ENCODE measurements around the gene HIVEP3. TPM values are rescaled to one million over a fixed set of nuclear protein-coding genes. Genes with fewer than 3 reads are reported as not detected.

HIVEP3 gene
- total RNA-seq, 1 experiment from 2014 or later, result not detected

DNA sequence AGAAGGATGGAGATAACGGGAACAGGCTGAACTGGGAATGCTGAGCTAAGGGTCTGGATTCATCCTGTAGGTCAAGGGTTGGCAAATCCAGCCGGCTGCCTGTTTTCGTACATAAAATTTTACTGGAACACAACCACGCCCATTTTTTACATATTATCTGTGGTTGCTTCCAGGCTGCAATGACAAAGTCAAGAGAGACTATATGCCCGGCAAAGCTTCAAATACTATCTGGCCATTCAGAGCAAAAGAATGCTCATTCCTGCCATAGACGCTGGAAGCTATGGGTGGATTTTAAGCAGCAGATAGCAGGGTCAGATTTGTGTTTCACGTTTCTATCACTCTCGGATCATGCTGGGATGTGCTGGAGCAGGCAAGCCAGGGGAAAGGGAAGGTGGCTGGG is 296.3 kb downstream of the HIVEP3 start:
- no peak for DNase-seq
- Histone ChIP-seq H3K27me3 (no peaks in the 10 kb centered on the region), H3K36me3 (no peaks in the 10 kb centered on the region), H3K4me3 (no peak overlapping the region), H3K9me3 (no peaks in the 10 kb centered on the region)

DNA sequence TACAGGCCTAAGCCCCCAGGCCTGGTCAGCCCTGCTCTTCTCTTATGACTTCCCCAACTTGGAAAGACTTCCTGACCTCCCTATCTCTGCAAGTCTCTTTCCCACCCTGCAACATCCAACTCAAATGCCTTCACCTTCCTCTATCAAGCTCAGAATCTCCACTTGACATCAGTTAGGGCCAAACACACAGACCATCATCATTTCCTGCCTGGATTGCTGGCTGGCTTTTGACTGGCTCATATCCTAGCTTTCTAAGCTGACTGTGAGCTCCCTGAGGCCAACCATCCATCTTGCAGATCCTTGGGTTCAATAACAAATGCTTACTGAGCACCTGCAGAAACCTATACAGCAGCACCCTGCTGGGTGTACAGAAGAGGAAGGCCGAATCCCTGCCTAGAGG is 296.9 kb downstream of the HIVEP3 start:
- no peaks in the 10 kb centered on the region for H3K27me3 ChIP-seq
- H3K9me3 ChIP-seq, result no peaks in the 10 kb centered on the region
- no peak for DNase-seq
- no peak overlapping the region for H3K4me3 ChIP-seq
- H3K36me3 ChIP-seq, result no peaks in the 10 kb centered on the region

- Histone ChIP-seq H3K9me3 (no peaks in the 10 kb centered on the region), H3K36me3 (no peaks in the 10 kb centered on the region), H3K4me3 (no peak overlapping the region), H3K27me3 (no peaks in the 10 kb centered on the region)
- DNase-seq, result no peak
Observed at GRCh38 chr1:41621256-41621655, 297.5 kb downstream of the HIVEP3 start.

DNA sequence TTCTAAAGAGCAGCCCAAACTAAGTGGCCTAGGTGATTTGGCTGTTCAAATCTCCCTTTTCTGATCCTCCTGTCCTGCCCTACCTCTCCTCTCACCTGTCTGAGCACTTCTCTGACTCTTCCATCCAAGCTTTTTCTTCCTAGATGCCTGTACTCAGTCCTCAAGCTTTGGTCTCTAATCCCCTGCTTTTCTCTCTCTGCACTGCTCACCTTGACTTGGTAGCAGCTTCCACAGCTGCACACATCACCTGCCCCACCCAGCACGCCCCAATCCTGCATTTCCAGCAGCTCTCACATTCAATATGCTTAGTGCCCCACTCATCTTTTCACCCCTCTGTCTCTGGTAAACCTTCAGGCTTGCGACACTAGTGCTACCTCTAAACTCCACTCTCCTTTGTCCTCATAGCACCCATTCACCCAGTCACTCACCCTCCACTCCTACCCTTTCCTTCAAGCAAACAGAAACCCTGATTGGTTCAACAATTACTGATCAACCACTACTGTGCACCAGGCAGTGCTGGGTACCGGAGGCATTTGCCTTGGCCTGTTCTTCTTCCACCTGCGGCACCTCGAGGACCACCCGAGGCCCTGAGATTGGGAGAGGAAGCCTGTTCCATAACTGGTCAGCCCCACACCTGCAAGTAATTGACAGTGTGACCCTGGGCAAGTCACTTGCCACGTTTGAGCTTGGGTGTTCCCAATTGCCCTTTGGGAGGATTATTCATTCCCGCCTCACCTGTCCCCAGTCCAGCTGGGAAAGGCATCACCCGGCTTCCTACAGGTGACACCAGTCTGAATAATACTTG is 298.2 kb downstream of the HIVEP3 start:
- no peak for DNase-seq
- no peaks in the 10 kb centered on the region for H3K36me3 ChIP-seq
- no peaks in the 10 kb centered on the region for H3K9me3 ChIP-seq
- H3K4me3 ChIP-seq, result no peak overlapping the region
- no peaks in the 10 kb centered on the region for H3K27me3 ChIP-seq

- Histone ChIP-seq H3K27me3 (no peaks in the 10 kb centered on the region), H3K36me3 (no peaks in the 10 kb centered on the region), H3K4me3 (no peak overlapping the region), H3K9me3 (no peaks in the 10 kb centered on the region)
- no peak for DNase-seq
Observed at GRCh38 chr1:41619511-41620364, 299.0 kb downstream of the HIVEP3 start.

DNA sequence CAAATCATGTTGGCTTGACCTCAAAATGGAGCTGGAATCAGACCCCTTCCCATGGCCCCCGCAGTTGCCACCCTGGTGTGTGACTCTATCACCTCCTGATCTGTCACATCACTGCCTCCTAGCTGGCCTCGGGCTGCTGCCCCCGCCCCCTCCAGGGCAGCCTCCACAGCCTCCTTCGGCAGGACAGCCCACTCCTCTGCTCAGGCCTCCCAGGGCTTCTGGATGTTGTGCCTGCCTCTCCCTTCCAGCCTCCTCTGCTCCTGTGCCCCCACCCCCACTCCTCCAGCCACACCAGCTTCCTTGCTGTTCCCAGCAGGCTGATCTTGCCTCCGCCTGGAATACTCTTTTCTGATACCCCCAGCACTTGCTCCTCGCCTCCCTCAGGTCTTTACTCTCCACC is 299.9 kb downstream of the HIVEP3 start:
- Histone ChIP-seq H3K36me3 (no peaks in the 10 kb centered on the region), H3K9me3 (no peaks in the 10 kb centered on the region), H3K27me3 (no peaks in the 10 kb centered on the region), H3K4me3 (no peak overlapping the region)
- DNase-seq, result no peak

- Histone ChIP-seq H3K36me3 (no peaks in the 10 kb centered on the region), H3K9me3 (no peaks in the 10 kb centered on the region), H3K27me3 (no peaks in the 10 kb centered on the region), H3K4me3 (no peak overlapping the region)
- DNase-seq, result peak; percentile 66
Observed at GRCh38 chr1:41618066-41618825, 300.5 kb downstream of the HIVEP3 start.

DNA sequence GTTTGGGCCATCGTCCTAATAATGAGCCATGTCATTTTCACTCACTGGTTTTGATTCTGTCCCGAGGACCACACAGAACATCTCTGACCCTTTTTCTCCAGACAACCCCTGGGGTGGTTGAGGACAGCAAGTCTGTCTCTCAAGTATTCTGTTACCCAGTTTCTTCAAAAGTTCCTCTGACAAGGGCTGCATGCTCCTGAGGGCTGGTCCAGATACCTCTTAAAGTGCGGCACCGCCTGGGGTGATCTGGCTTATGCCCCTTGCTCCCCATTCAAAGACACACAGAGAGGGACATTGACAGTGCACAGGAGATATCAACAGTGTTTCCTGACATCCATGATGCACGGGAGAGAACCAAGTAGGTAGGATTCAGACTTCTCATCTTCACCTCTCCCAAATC is 301.4 kb downstream of the HIVEP3 start:
- H3K9me3 ChIP-seq, result no peaks in the 10 kb centered on the region
- H3K27me3 ChIP-seq, result no peaks in the 10 kb centered on the region
- no peak for DNase-seq
- H3K4me3 ChIP-seq, result no peak overlapping the region
- no peaks in the 10 kb centered on the region for H3K36me3 ChIP-seq

- no peak for DNase-seq
- Histone ChIP-seq H3K4me3 (no peak overlapping the region), H3K9me3 (no peaks in the 10 kb centered on the region), H3K27me3 (no peaks in the 10 kb centered on the region), H3K36me3 (no peaks in the 10 kb centered on the region)
Observed at GRCh38 chr1:41616563-41616962, 302.2 kb downstream of the HIVEP3 start.

DNA sequence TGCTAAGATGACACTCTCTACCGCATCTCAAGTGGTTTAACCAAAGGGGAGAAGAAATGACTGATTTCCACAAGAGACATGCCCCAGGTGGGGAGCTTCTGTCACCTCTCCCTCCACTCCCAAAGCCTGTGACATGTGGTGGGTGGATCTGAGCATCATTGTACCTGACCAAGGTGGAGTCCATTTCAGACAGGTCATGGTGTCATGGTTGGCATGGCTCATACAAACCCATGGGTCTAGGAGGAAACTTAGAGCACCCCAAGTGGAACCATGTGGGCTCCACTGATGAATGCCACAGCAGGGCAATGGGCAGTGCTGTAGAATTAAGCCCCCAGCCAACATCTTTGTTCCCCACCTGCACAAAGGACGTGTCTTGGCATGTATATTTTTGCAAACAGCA is 302.7 kb downstream of the HIVEP3 start:
- Histone ChIP-seq H3K36me3 (no peaks in the 10 kb centered on the region), H3K9me3 (no peaks in the 10 kb centered on the region), H3K27me3 (no peaks in the 10 kb centered on the region), H3K4me3 (no peak overlapping the region)
- DNase-seq, result no peak

DNA sequence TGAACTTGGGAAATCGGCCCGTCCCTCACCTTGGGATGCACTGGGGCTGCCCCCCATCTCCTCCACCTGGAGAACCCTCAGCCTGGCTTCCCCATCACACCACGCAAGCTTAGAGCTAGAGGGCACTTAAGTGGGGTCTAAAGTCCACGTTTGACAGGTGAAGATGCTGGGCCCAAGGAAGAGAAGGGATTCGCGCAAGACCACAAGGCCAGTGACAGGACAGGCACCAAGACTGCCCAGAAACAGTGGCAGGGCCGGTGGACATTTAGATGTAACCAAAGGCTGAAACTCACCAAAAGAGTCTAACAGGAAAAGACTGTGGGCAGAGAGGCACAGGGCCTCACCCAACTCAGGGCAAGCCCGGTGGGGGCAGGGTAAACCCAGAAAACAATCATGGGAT is 303.4 kb downstream of the HIVEP3 start:
- Histone ChIP-seq H3K27me3 (no peaks in the 10 kb centered on the region), H3K4me3 (no peak overlapping the region), H3K36me3 (no peaks in the 10 kb centered on the region), H3K9me3 (no peaks in the 10 kb centered on the region)
- DNase-seq, result no peak

DNA sequence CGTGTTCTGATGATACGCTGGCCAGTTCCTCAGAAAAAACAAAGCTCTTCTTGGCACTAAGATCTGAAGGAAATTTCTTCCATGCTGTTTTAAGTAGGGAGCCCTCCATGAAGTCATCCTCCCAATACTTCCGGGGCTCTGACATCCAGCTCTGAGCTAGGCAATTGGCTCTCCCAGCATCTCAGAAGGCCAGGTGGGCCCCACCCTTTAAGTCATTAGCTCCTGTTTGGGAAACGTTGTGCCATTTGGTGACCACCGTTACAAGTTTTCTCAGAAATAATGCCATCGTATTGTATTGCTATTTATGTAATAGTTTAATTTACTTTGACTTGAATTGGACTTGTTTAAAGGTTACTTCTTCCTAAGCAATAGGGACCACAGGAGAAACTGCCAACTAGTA is 303.9 kb downstream of the HIVEP3 start:
- no peak for DNase-seq
- no peaks in the 10 kb centered on the region for H3K9me3 ChIP-seq

GRCh38 chr1:41613689-41614574 is 304.8 kb downstream of the HIVEP3 start:
- Histone ChIP-seq H3K27me3 (no peaks in the 10 kb centered on the region), H3K9me3 (no peaks in the 10 kb centered on the region), H3K4me3 (no peak overlapping the region), H3K36me3 (no peaks in the 10 kb centered on the region)
- no peak for DNase-seq

More for the DNA sequence above, 303.9 kb downstream of the HIVEP3 start:
- H3K36me3 ChIP-seq, result no peaks in the 10 kb centered on the region
- H3K27me3 ChIP-seq, result no peaks in the 10 kb centered on the region
- no peak overlapping the region for H3K4me3 ChIP-seq

DNA sequence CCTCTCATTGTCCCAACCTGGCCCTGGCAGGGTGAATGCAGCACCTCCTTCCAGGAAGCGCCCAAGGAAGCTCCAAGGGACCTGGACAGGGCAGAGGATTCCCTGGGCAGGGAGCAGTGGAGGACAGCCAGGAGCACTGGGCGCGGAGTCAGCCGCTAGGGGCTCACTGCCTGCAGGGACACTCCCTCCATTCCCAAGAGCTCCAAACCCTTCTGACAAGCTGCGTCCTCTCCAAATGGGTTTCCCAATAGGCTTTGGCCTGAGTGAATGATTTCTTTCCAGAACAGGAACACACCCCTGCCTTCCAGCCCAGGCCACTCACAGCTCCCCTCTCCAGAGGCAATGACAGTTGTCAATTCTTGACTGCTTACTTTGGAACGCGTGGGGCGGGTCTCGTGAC is 305.8 kb downstream of the HIVEP3 start:
- no peak for DNase-seq
- no peaks in the 10 kb centered on the region for H3K36me3 ChIP-seq
- no peaks in the 10 kb centered on the region for H3K27me3 ChIP-seq
- no peak overlapping the region for H3K4me3 ChIP-seq
- no peaks in the 10 kb centered on the region for H3K9me3 ChIP-seq

GRCh38 chr1:41611932-41612450 is 306.7 kb downstream of the HIVEP3 start:
- Histone ChIP-seq H3K9me3 (no peaks in the 10 kb centered on the region), H3K27me3 (no peaks in the 10 kb centered on the region), H3K36me3 (no peaks in the 10 kb centered on the region), H3K4me3 (no peak overlapping the region)
- no peak for DNase-seq

All from MG63 (cell line).